ENCODE measurements around the gene STARD3.

DNA sequence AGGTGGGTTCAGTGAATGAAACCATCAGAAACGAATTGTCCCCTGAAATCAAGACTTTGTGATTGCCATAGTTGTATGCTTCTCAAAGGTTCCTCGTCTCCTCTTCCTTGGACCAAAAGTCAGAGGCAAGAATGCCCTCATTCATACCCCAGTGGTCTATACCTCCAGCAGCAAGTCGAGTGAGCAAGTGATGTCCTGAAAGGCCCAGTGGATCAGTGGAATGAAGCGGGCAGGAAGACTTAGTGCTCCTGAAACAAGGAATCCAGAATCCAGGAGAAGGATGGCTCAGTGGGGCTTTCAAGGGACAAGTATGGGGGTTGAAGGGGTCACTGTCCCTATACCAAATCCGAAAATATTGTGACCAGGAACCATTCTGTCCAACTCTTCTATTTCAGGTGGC is 57.6 kb downstream of the STARD3 start:
- TF ChIP-seq, protein P1, sequence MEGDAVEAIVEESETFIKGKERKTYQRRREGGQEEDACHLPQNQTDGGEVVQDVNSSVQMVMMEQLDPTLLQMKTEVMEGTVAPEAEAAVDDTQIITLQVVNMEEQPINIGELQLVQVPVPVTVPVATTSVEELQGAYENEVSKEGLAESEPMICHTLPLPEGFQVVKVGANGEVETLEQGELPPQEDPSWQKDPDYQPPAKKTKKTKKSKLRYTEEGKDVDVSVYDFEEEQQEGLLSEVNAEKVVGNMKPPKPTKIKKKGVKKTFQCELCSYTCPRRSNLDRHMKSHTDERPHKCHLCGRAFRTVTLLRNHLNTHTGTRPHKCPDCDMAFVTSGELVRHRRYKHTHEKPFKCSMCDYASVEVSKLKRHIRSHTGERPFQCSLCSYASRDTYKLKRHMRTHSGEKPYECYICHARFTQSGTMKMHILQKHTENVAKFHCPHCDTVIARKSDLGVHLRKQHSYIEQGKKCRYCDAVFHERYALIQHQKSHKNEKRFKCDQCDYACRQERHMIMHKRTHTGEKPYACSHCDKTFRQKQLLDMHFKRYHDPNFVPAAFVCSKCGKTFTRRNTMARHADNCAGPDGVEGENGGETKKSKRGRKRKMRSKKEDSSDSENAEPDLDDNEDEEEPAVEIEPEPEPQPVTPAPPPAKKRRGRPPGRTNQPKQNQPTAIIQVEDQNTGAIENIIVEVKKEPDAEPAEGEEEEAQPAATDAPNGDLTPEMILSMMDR (IDR thresholded peaks at IDR 0.05), result no peak
- TF ChIP-seq POLR2A (IDR thresholded peaks at IDR 0.05), result no peak
